ENCODE measurements around the gene SLC26A11.

- no peak for TF ChIP-seq CTCF (IDR thresholded peaks at IDR 0.05)
- no peak for TF ChIP-seq POLR2A (IDR thresholded peaks at IDR 0.05)
- TF ChIP-seq POLR2AphosphoS5 (IDR thresholded peaks at IDR 0.05) = no peak
- TF ChIP-seq EP300 (IDR thresholded peaks at IDR 0.05; ENCODE audit: low read depth) = no peak
Observed at GRCh38 chr17:80284631-80285030, 64.4 kb downstream of the SLC26A11 start.

Data from transverse colon (tissue), 4 donors.